Nephron progenitor cell (in vitro differentiated cells): ENCODE measurements around the gene PLIN4.

Experiments used
- DNase-seq: peaks from one replicate; pipeline ENCODE4 v3.0.0; 2021
- H3K27ac Mint-ChIP-seq: 2 replicates; pipeline ENCODE4 v1.8.0; 2021; ENCODE audit warnings: mild to moderate bottlenecking, moderate library complexity, mixed read lengths
- H3K27me3 Mint-ChIP-seq: 2 replicates; pipeline ENCODE4 v1.8.0; 2021; ENCODE audit warnings: mild to moderate bottlenecking, low read depth, mixed read lengths; ENCODE audit not compliant: poor library complexity
- H3K36me3 Mint-ChIP-seq: 2 replicates; pipeline ENCODE4 v1.8.0; 2021; ENCODE audit warnings: low read depth, mixed read lengths
- H3K4me1 Mint-ChIP-seq: 2 replicates; pipeline ENCODE4 v1.8.0; 2021; ENCODE audit warnings: mixed read lengths
- H3K4me3 Mint-ChIP-seq: 2 replicates; pipeline ENCODE4 v1.8.0; 2021; ENCODE audit warnings: mild to moderate bottlenecking, moderate library complexity, mixed read lengths
- H3K9me3 Mint-ChIP-seq: 2 replicates; pipeline ENCODE4 v1.8.0; 2021; ENCODE audit warnings: mild to moderate bottlenecking, moderate library complexity, mixed read lengths
- CTCF ChIP-seq: fragments of 200-600 bp; sonication (generic); IDR thresholded peaks from 2 replicates; pipeline ENCODE4 v1.5.0; 2021; ENCODE audit warnings: antibody characterized with exemption

The PLIN4 gene

GRCh38 chr19:4536798-4537197 is 18.5 kb upstream of the PLIN4 start:
- peak overlapping the region; percentile 32 for H3K4me3 Mint-ChIP-seq
- peaks cover 8% of the 10 kb centered on the region for H3K9me3 Mint-ChIP-seq
- peak overlapping the region; percentile 22 for H3K27ac Mint-ChIP-seq
- peaks cover 35% of the 10 kb centered on the region for H3K27me3 Mint-ChIP-seq
- no peak for DNase-seq
- no peaks in the 10 kb centered on the region for H3K36me3 Mint-ChIP-seq
- H3K4me1 Mint-ChIP-seq: peaks cover 31% of the 10 kb centered on the region
- no peak for TF ChIP-seq CTCF

- Mint-ChIP-seq H3K4me1 (peaks cover 35% of the 10 kb centered on the region), H3K4me3 (peak within 1 kb of the TSS; percentile 70), H3K9me3 (no peaks in the 10 kb centered on the region), H3K27me3 (peaks cover 44% of the 10 kb centered on the region), H3K36me3 (no peaks in the 10 kb centered on the region), H3K27ac (no peak within 1 kb of the TSS)
- TF ChIP-seq CTCF: no peak
- peak; percentile 95 for DNase-seq
Measured at GRCh38 chr19:4534836-4535658, 16.8 kb upstream of the PLIN4 start, which contains the start of gene PLIN5. Gene PLIN5 (minus strand): TSS chr19:4535224. CDS start chr19:4534074, 1,150 bp downstream.

GRCh38 chr19:4533835-4534424 is 15.6 kb upstream of the PLIN4 start:
- Mint-ChIP-seq H3K4me1 (peaks cover 29% of the 10 kb centered on the region), H3K4me3 (no peak overlapping the region), H3K27me3 (peaks cover 47% of the 10 kb centered on the region), H3K27ac (no peak overlapping the region), H3K36me3 (no peaks in the 10 kb centered on the region), H3K9me3 (no peaks in the 10 kb centered on the region)
- DNase-seq: no peak
- TF ChIP-seq CTCF: no peak

GRCh38 chr19:4533334-4533733 is 15.0 kb upstream of the PLIN4 start:
- no peak overlapping the region for H3K27ac Mint-ChIP-seq
- DNase-seq: no peak
- H3K9me3 Mint-ChIP-seq: no peaks in the 10 kb centered on the region
- peaks cover 28% of the 10 kb centered on the region for H3K4me1 Mint-ChIP-seq
- H3K4me3 Mint-ChIP-seq: no peak overlapping the region
- no peaks in the 10 kb centered on the region for H3K36me3 Mint-ChIP-seq
- H3K27me3 Mint-ChIP-seq: peaks cover 46% of the 10 kb centered on the region
- no peak for TF ChIP-seq CTCF

- Mint-ChIP-seq H3K4me1 (peaks cover 21% of the 10 kb centered on the region), H3K4me3 (no peak overlapping the region), H3K9me3 (no peaks in the 10 kb centered on the region)
Measured at GRCh38 chr19:4531562-4532165, 13.4 kb upstream of the PLIN4 start.

More at GRCh38 chr19:4531562-4532165, 13.4 kb upstream of the PLIN4 start:
- no peak for DNase-seq
- H3K27ac Mint-ChIP-seq: no peak overlapping the region
- H3K27me3 Mint-ChIP-seq: peaks cover 43% of the 10 kb centered on the region
- TF ChIP-seq CTCF: no peak
- H3K36me3 Mint-ChIP-seq: no peaks in the 10 kb centered on the region
